ENCODE measurements around the gene USF3. TPM values are rescaled to one million over a fixed set of nuclear protein-coding genes. Genes with fewer than 3 reads are reported as not detected.

Gene USF3
- polyA plus RNA-seq, 4 donors: 15.2 to 21.9 (median 18.8) TPM

DNA sequence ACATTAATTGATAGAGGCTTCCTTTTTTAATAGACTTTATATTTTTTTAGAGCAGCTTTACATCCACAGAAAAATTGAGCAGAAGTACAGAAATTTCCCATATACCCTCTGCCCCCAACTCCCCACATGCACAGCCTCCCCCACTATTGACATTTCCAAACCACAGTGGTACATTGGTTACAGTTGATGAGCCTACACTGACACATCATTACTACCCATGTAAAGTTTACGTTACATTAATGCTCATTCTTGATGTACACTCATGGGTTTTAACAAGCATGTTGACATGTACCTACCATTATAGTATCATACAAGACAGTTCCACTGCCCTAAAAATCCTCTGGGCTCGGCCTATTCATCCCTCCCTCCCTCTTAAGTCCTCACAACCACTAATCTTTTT, 78.7 kb downstream of the USF3 start:
- DNase-seq (ENCODE audit: low read depth in 4 of 4, low spot score in 2 of 4): no peak

- no peak for DNase-seq (ENCODE audit: low read depth in 4 of 4, low spot score in 2 of 4)
These were observed 80.5 kb downstream of the USF3 start for GRCh38 chr3:113615976-113616375.

GRCh38 chr3:113614402-113614801, 82.0 kb downstream of the USF3 start:
- no peak for DNase-seq (ENCODE audit: low read depth in 4 of 4, low spot score in 2 of 4)

- DNase-seq (ENCODE audit: low read depth in 4 of 4, low spot score in 2 of 4): no peak
These were observed 89.2 kb downstream of the USF3 start for GRCh38 chr3:113607219-113607596.

DNA sequence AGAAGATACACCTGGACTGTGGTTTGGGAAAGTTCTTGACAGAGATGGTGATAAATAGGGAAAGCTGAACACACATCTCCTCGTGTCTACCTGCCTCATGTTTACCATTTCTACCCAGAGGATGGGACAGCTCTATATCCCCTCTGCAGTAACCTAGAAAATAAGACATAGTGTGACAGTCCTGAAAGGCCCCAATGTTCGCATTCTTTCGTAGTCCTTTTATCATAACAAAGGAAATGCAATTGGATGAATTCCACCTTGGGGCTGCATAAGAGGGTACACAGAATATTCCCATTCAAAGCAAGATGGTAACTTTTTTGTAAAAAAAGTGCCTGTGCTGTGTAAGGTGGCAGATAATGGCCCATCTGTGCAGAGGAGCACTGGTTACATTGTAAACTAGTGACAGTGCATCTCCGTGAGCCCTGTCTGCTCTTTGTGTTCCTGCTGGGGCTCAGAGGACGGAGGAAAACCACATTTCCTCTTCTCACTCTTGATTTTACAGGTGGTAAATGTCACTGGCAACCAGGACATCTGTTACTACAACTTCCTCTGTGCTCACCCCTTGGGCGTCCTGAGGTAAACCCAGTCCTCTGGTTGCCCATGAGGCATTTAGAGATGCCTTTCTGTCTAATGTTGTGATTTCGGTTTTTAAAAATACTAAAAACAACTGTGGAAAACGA, 89.8 kb downstream of the USF3 start:
- no peak for DNase-seq (ENCODE audit: low read depth in 4 of 4, low spot score in 2 of 4)

DNA sequence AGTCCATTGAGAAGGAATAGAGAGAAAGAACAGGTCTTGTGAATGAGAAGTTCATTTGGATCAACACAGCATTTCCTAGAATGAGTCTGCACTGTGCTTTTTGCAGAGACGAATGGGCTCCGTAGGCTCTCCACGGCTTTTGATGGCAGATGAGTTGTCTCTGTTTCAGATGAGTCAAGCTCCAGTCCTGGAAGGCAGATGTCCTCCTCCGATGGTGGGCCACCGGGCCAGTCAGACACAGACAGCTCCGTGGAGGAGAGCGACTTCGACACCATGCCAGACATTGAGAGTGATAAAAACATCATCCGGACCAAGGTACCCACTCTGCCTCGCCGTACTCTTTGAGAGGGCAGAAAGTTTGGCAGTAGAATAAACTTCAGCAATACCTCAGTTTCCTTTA, 93.6 kb downstream of the USF3 start:
- no peak for DNase-seq (ENCODE audit: low read depth in 4 of 4, low spot score in 2 of 4)

DNA sequence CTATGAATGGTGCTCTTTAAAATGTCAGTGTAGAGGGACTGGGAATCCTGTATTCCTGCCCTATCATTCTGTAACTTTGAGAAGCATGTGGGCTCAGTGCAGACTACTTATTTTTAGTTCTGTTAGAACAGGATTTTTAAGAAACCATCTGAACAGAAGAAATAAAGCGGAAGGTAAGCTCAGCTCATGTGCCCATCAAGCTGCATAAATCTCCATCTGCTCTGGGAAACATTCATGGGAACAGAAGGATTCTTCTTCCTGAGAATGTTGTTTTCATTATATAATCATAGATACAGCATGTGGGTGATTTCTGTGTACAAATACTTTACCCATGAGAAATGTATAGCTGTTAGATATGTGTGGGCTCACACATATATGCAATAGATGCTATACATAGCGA, 94.2 kb downstream of the USF3 start:
- no peak for DNase-seq (ENCODE audit: low read depth in 4 of 4, low spot score in 2 of 4)

- DNase-seq (ENCODE audit: low read depth in 4 of 4, low spot score in 2 of 4): no peak
These were observed 95.2 kb downstream of the USF3 start for GRCh38 chr3:113601240-113601639.

GRCh38 chr3:113600418-113601182, 95.8 kb downstream of the USF3 start:
- no peak for DNase-seq (ENCODE audit: low read depth in 4 of 4, low spot score in 2 of 4)

Other genes with a start within 250 kb of the USF3 start
- 10 to 100 TPM; 21.6 to 29.8 (median 25.1) TPM for gene SPICE1, start 181.5 kb downstream of the USF3 start, polyA plus RNA-seq (ENCODE audit: insufficient read length in 4 of 4)
- gene SIDT1, start 164.1 kb downstream of the USF3 start, polyA plus RNA-seq (ENCODE audit: insufficient read length in 4 of 4): 1 to 10 TPM; 2.4 to 4.5 (median 3.6) TPM
- 100 to 1,000 TPM; 121 to 143 (median 137) TPM for gene NAA50, start 49.6 kb upstream of the USF3 start, polyA plus RNA-seq (ENCODE audit: insufficient read length in 4 of 4)
- gene ATP6V1A, start 50.4 kb upstream of the USF3 start, polyA plus RNA-seq (ENCODE audit: insufficient read length in 4 of 4): 10 to 100 TPM; 70.8 to 97.7 (median 89.5) TPM
- gene GRAMD1C, start 142.1 kb upstream of the USF3 start, polyA plus RNA-seq (ENCODE audit: insufficient read length in 4 of 4): 10 to 100 TPM; 17.7 to 33.5 (median 20.9) TPM